Spleen (tissue), 7 donors: ENCODE measurements around the gene SETDB2.

Source experiments
- POLR2A ChIP-seq, 3 donors: fragments of 450-650 bp; IDR thresholded peaks; one replicate each; pipeline ENCODE4 v1.5.1; 2017; ENCODE audit warnings: antibody characterized with exemption in 3 of 3, mild to moderate bottlenecking in 1 of 3
- POLR2AphosphoS5 ChIP-seq, 3 donors: sonication (generic); formaldehyde crosslinking; IDR thresholded peaks; one replicate each; pipeline ENCODE4 v1.5.1; 2017; ENCODE audit warnings: antibody characterized with exemption in 3 of 3
- TF ChIP-seq, protein P1 (sequence below), 11 experiments: fragments of 200-600 bp in 7 of 11; fragments of 450-650 bp in 4 of 11; sonication (generic) in 4 of 11; IDR thresholded peaks in 8 of 11; conservative IDR thresholded peaks in 3 of 11; 1 replicate in 7 of 11; 2 replicates in 4 of 11; pipeline versions ENCODE4 v1.4.0 to v1.8.0; 2016 to 2021; ENCODE audit warnings: antibody characterized with exemption in 11 of 11, inconsistent platforms in 4 of 11, mild to moderate bottlenecking in 1 of 11
- donor health status: DM: no; HTN: no; CAD: no; lungs with moderate emphysema.
- donor health status: DM: no; HTN: no; CAD: no.
- donor health status: DM: no; HTN: no; CAD: no.

DNA sequence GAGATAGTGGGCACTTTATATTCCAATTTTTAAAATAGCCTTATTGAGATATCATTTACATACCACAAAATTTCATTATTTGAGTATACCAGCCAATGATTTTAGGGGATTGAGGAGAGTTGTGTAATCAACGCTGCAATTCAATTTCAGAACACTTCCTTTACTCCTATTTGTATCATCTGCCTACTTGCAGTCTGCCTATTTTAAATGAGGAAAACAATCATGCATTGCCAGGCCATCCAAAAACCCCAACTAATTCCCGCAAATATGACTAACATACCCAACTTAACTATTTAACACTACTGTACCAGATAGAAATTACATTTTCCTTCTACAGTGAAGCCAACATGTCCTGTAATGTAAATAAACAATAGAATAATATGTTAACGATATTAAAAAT is 26.9 kb upstream of the SETDB2 start:
- TF ChIP-seq, protein P1, sequence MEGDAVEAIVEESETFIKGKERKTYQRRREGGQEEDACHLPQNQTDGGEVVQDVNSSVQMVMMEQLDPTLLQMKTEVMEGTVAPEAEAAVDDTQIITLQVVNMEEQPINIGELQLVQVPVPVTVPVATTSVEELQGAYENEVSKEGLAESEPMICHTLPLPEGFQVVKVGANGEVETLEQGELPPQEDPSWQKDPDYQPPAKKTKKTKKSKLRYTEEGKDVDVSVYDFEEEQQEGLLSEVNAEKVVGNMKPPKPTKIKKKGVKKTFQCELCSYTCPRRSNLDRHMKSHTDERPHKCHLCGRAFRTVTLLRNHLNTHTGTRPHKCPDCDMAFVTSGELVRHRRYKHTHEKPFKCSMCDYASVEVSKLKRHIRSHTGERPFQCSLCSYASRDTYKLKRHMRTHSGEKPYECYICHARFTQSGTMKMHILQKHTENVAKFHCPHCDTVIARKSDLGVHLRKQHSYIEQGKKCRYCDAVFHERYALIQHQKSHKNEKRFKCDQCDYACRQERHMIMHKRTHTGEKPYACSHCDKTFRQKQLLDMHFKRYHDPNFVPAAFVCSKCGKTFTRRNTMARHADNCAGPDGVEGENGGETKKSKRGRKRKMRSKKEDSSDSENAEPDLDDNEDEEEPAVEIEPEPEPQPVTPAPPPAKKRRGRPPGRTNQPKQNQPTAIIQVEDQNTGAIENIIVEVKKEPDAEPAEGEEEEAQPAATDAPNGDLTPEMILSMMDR (IDR thresholded peaks at IDR 0.05 in 8 of 11, conservative IDR thresholded peaks at IDR 0.05 in 3 of 11): no peak
- TF ChIP-seq POLR2A (IDR thresholded peaks at IDR 0.05): no peak
- no peak for TF ChIP-seq POLR2AphosphoS5 (IDR thresholded peaks at IDR 0.05)
